AG09319 (cell line): ENCODE data around the gene CAMK2D.

Source experiments
- DNase-seq: peaks from one replicate; pipeline ENCODE4 v3.0.0-alpha.2; 2010; ENCODE audit warnings: low read depth; ENCODE audit errors: extremely low read depth
- CTCF ChIP-seq: IDR thresholded peaks from 2 replicates; pipeline ENCODE4 v1.5.1; 2011; ENCODE audit warnings: low read depth, mild to moderate bottlenecking, inconsistent platforms, low read length, moderate library complexity

CAMK2D gene

GRCh38 chr4:113756005-113756410, 5.5 kb downstream of the CAMK2D start:
- DNase-seq: no peak
- no peak for TF ChIP-seq CTCF

GRCh38 chr4:113750734-113751133, 10.8 kb downstream of the CAMK2D start:
- no peak for DNase-seq
- no peak for TF ChIP-seq CTCF

DNA sequence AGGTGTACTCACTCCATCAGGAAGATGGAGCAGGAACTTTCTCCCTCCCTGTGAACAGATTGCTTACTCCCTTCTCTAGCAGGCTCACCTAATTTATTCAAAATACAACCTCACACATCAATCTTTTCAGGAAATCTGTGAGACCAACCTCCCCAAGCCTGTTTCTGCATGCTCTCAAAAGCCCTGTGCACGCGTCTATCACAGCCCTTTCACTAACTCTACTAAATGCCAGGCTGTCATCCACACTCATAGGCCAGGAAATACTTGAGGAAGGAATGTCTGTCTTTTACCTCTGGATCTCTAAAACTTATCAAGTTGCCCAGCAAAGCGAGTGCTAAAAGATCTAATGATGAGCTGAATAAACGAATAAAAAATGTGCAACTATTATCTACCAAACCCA, 11.2 kb downstream of the CAMK2D start:
- no peak for TF ChIP-seq CTCF
- no peak for DNase-seq

- TF ChIP-seq CTCF: no peak
- DNase-seq: no peak
Measured at GRCh38 chr4:113749178-113749577, 12.4 kb downstream of the CAMK2D start.

- TF ChIP-seq CTCF: no peak
- no peak for DNase-seq
Measured at GRCh38 chr4:113747949-113748348, 13.6 kb downstream of the CAMK2D start.

DNA sequence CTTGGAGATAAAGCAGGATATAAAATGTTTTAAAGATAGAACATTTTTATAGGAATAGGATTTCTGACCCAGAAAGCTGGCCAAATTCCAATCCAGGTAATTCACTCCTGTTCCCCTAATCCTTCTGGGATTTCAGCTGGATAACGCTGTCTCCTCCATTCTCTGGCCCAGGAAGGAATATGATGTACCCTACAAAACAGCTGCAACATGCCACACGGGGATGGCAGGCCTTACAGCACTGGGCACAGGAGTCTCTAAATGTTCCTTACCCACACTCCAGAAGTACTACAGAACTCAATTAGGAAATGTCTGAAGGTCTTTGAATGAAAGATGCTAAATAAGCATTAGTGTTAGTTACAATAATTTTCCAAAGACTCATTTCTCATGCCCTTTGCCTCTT, 15.8 kb downstream of the CAMK2D start:
- TF ChIP-seq CTCF: no peak

DNA sequence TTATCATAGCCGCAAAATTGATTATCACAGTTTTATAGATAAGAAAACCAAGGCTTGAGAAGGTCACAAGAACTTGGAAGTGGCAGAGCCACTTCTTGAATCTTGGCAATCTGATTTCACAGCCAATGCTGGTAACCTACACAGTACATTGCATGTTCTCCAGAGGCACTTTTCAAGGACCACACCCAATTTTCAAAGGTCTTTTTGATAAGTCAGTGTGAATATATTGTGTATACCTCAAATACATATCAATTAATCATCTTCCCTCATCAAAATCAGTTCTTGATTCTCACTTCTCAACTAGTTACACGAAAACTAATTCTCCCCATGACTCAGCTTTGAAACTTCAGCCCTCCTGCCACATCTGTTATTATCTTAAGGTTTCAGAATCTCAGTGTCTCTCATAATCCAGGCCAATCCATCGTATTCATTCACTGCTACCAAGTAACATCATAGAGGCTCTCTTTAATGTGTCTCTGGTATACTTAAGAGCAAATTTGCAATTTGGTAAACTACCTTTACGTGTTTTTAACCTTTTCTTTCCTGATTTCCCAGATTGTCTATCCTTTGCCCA, 16.8 kb downstream of the CAMK2D start:
- DNase-seq: no peak
- TF ChIP-seq CTCF: no peak

More for the DNA sequence above, 15.8 kb downstream of the CAMK2D start:
- no peak for DNase-seq
